ENCODE measurements around the gene THG1L. TPM values are rescaled to one million over a fixed set of nuclear protein-coding genes. Genes with fewer than 3 reads are reported as not detected.

The THG1L gene
- total RNA-seq, 1 experiment from 2014 or later: 12.9 TPM

DNA sequence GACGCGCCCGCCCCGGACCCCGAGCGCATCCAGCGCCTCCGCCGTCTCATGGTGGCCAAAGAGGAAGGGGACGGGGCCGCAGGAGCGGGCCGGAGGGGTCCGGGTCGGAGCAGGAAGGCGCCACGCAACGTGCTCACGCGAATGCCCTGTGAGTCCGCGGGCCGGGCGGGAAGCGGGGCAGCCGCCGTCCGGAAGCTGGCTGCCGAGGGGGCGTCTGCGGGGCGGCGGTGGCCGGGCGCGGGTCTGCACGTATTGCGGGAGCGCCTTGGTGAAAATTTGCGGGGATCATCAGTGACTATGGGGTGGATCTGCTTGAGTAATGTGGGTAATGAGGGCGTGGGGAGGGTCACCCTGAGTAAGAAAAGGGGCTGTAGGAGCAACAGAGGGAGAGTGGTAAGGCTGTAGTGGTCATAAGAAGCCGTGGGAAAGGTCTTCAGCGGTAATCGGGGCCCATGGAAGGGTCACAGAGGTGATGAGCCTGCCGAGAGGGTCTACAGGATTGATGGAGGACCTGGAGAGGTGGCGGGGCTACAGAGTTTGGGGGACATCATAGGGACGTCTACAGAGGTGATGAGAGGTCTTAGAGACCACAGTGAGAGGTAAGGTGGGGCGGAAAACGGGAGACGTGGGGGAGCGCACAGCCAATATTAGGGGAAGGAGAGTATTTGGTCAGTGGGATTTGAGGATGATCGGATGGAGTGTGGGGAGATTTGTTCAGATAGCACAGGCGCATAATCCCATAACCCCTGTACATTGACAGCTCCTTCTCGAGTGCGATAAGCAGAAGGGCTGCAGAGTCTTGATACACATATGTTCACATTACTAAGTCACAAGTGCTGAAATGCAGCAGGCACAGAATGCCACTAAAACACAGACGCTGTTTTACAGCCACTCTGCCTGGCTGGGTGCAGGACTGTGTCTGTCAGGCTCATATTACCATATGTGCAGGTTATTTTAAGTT lies 13.1 kb downstream of the THG1L start:
- TF ChIP-seq, protein P1, sequence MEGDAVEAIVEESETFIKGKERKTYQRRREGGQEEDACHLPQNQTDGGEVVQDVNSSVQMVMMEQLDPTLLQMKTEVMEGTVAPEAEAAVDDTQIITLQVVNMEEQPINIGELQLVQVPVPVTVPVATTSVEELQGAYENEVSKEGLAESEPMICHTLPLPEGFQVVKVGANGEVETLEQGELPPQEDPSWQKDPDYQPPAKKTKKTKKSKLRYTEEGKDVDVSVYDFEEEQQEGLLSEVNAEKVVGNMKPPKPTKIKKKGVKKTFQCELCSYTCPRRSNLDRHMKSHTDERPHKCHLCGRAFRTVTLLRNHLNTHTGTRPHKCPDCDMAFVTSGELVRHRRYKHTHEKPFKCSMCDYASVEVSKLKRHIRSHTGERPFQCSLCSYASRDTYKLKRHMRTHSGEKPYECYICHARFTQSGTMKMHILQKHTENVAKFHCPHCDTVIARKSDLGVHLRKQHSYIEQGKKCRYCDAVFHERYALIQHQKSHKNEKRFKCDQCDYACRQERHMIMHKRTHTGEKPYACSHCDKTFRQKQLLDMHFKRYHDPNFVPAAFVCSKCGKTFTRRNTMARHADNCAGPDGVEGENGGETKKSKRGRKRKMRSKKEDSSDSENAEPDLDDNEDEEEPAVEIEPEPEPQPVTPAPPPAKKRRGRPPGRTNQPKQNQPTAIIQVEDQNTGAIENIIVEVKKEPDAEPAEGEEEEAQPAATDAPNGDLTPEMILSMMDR (conservative IDR thresholded peaks at IDR 0.05): no peak
- Histone ChIP-seq H3K23ac (ENCODE audit: insufficient read length, low read depth, low read length) (no peak overlapping the region), H4K91ac (ENCODE audit: insufficient read length, low read depth, low read length) (no peak overlapping the region), H3K79me2 (ENCODE audit: insufficient read depth, low read length) (no peaks in the 10 kb centered on the region), H3K27me3 (ENCODE audit: insufficient read depth, low read length) (peaks cover 7% of the 10 kb centered on the region), H3K27ac (ENCODE audit: insufficient read length, low read depth, low read length) (no peak overlapping the region), H3K4me1 (ENCODE audit: insufficient read depth, low read length) (no peaks in the 10 kb centered on the region), H3K4me2 (ENCODE audit: insufficient read depth, insufficient read length, low read length) (peak overlapping the region; percentile 80), H3K18ac (ENCODE audit: insufficient read length, low read depth, low read length) (no peak overlapping the region), H2BK120ac (ENCODE audit: low read depth, low read length, poor library complexity, severe bottlenecking) (no peak overlapping the region), H2BK20ac (ENCODE audit: low read depth, low read length, poor library complexity, severe bottlenecking) (no peak overlapping the region), H2BK12ac (ENCODE audit: insufficient read length, low read depth, low read length) (no peak overlapping the region), H3K23me2 (ENCODE audit: insufficient read length, low read depth, low read length, poor library complexity, severe bottlenecking) (peaks cover 9% of the 10 kb centered on the region), H2BK5ac (ENCODE audit: insufficient read length, low read length) (no peak overlapping the region), H3K4ac (ENCODE audit: low read depth, low read length) (no peak overlapping the region), H2BK15ac (ENCODE audit: low read depth, low read length) (no peak overlapping the region), H4K5ac (ENCODE audit: insufficient read length, low read depth, low read length) (no peak overlapping the region), H3T11ph (ENCODE audit: low read length) (no peak overlapping the region), H3K56ac (ENCODE audit: insufficient read length, low read depth, low read length) (no peak overlapping the region), H4K8ac (replicated peaks; ENCODE audit: insufficient read length, low read depth, low read length) (no peak overlapping the region), H2AFZ (ENCODE audit: low read length) (no peak overlapping the region), H3K79me1 (ENCODE audit: insufficient read depth, low read depth, low read length, poor library complexity, severe bottlenecking) (no peaks in the 10 kb centered on the region), H3K14ac (ENCODE audit: insufficient read depth, low read length) (no peak overlapping the region; the same call in 1 of the 2 replicates), H4K20me1 (ENCODE audit: control insufficient read depth, insufficient read depth, insufficient read length) (no peaks in the 10 kb centered on the region), H3K9ac (ENCODE audit: extremely low read depth, insufficient read length, low read length) (no peak overlapping the region), H2AK5ac (ENCODE audit: insufficient read length, low read length) (no peak overlapping the region), H3K9me3 (ENCODE audit: control insufficient read depth, low read depth, low read length) (no peaks in the 10 kb centered on the region)
- Mint-ChIP-seq H3K27me3 (ENCODE audit: low read depth) (peaks cover 18% of the 10 kb centered on the region), H3K4me1 (peaks cover 8 to 15% of the 10 kb centered on the region in 2 experiments), H3K4me3 (peak overlapping the region; percentile 88 to 96), H3K27ac (no peak overlapping the region), H3K36me3 (ENCODE audit: insufficient read depth in 1 of 3, low read depth in 3 of 3) (peaks cover 4 to 7% (median 6%) of the 10 kb centered on the region in 3 experiments), H3K9me3 (no peaks in the 10 kb centered on the region; a peak in 1 of 5 replicates)
- DNase-seq: no peak
- no CpG with 5 or more reads among the region's 56 CpGs for WGBS (ENCODE audit: extremely low coverage, insufficient read length, low lambda C conversion rate)
